ENCODE data around the gene SCRT2.

Gene SCRT2

DNA sequence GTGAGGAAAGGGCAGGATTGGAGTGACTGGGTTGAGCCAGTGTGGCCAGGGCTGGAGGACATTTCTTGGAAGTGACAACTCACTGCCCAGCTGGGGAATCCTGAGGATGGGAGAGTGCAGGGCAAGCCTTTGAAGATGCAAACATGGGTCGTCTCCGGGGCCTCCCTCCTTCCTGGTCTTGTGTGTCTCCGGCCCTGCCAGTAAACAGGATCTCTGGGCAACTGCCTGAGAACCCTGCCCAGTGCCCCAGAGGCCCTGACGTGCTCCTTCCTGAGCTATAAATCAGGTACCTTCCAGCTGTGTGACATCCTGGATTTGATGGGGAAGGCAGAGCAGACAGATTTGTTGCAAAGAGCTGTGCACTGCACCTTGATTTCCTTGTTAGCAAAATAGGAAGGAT lies 52.6 kb downstream of the SCRT2 start:
- no peak for DNase-seq

DNA sequence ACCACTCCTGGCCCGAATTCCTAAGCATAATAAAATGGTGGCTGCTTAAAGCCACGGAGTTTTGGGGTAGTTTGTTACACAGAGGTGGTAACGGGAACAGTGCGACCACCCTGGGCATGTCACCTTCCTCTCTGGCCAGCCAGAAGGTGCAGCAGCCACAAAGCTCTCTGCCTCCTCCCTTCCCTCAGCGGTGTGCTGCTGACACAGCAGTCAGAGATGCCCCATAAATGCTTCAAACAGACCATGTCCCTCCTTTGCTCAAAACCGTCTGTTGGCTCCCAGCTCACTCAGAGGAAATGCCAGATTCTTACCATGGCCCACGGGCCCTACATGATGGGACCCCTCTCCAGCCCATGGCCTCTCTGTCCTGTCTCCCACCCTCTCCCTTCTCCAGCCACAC lies 53.4 kb downstream of the SCRT2 start:
- DNase-seq: no peak

- no peak for DNase-seq
Measured at GRCh38 chr20:621125-621756, 54.4 kb downstream of the SCRT2 start.

- DNase-seq: no peak
Measured at GRCh38 chr20:620246-620645, 55.4 kb downstream of the SCRT2 start.

GRCh38 chr20:618980-619379 lies 56.6 kb downstream of the SCRT2 start:
- DNase-seq: no peak

DNA sequence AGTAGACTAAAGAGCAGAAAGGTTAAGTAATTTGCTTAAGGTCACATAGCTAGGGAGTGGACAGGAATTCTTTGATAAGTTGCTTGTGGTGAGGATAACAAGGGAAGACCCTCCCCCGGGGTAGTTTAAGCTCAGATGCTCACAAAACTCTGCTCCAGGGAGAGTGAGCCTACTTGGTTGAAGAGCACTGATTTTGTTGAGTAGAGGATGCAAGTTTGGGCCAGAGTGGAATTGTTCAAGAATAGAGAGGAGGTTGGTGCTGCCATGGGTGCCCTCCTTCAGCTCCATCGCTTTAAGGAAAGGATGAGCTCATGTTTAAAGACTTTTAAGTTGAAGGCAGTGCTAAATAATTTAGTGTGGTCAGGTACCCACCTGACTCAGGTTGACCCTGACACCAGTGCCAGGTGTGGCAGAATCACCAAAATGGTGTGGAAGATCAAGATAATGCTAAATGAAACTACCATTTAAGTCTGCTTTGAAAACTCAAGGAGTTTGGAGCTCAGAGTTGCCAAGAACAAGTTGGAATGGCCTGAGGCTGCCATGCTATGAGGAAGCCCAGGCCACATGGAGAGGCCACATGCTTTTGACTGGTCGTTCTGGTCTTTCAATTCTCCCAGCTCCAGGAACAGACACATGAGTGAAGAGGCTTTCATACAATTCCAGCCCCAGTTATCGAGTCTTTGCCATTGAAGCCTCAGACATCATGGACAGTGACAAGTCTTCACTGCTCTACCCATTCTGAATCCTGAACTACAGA lies 57.5 kb downstream of the SCRT2 start:
- no peak for DNase-seq

DNA sequence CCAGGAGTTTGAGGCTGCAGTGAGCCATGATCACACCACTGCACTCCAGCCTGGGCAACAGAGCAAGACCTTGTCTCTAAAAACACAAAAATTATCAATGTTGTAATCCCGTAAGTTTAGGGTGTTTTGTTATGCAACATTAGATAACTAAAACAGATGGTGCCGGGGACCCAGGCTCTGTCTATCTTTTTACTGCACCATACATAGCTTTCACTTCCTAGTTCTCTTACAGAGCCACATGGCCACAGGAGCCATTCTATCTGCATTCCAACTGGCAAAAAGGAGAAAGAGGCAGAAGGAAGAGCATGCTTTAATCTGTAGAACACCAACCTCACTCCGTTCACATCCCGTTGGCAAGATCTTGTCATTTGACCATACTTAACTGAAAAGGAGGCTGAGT lies 60.1 kb downstream of the SCRT2 start:
- no peak for DNase-seq

- DNase-seq: no peak
Measured at GRCh38 chr20:611843-612185, 63.8 kb downstream of the SCRT2 start.

Data from GOT3 (cell line).